T-cell (primary cell): ENCODE results near the gene IL20RA. TPM values are rescaled to one million over a fixed set of nuclear protein-coding genes. Genes with fewer than 3 reads are reported as not detected.
"Not testable (repeated sequence)": the region's sequence is repeated elsewhere in the genome, so short reads cannot be mapped to it uniquely, and the experiment has no call there.

ENCODE experiments used
- ATAC-seq, 4 experiments: fragments of 200-7000 bp in 3 of 4; fragments of 150-1000 bp in 1 of 4; cut with Tn5 transposase; replicated peaks in 1 of 4; 1 replicate in 3 of 4; 2 replicates in 1 of 4; pipeline ENCODE4 v1.10.0; 2021; ENCODE audit warnings: moderate library complexity in 3 of 4, mild to moderate bottlenecking in 2 of 4, moderate number of reproducible peaks in 1 of 4
- CTCF ChIA-PET, 2 donors: fragments of 300-600 bp; sonication (Branson Sonifier 250); formaldehyde crosslinking; loops; one replicate each; lab custom pipeline; 2022; ENCODE audit warnings: antibody characterized with exemption in 2 of 2; lab: Charles Lee
- POLR2A ChIA-PET, 2 donors: fragments of 300-600 bp; sonication (Branson Sonifier 250); formaldehyde crosslinking; loops; one replicate each; lab custom pipeline; 2022; ENCODE audit warnings: antibody characterized with exemption in 2 of 2; lab: Charles Lee
- DNase-seq, 35 experiments: peaks; one replicate each; pipeline versions ENCODE4 v3.0.0 to v3.0.0-alpha.2; 2013 to 2023
- H3K27ac ChIP-seq: one replicate; pipeline ENCODE4 v1.5.1; 2013; ENCODE audit warnings: low read length
- H3K27me3 ChIP-seq, 2 experiments: replicated peaks in 1 of 2; 1 replicate in 1 of 2; 2 replicates in 1 of 2; pipeline versions ENCODE4 v1.6.1 to v1.7.0; 2013; ENCODE audit warnings: low read length in 1 of 2, mixed read lengths in 1 of 2; ENCODE audit not compliant: control insufficient read depth in 2 of 2, insufficient read depth in 2 of 2; ENCODE audit errors: extremely low read depth in 1 of 2
- H3K36me3 ChIP-seq, 2 donors: 1 replicate in 1 of 2; 2 replicates in 1 of 2; pipeline versions ENCODE4 v1.6.1 to v1.7.0; 2013; ENCODE audit warnings: low read length in 1 of 2; ENCODE audit not compliant: control insufficient read depth in 2 of 2, insufficient read depth in 1 of 2; ENCODE audit errors: extremely low read depth in 1 of 2
- H3K4me1 ChIP-seq, 2 experiments: 1 replicate in 1 of 2; 2 replicates in 1 of 2; pipeline versions ENCODE4 v1.6.1 to v1.7.0; 2013; ENCODE audit warnings: low read length in 2 of 2, mixed read lengths in 1 of 2; ENCODE audit not compliant: insufficient read depth in 2 of 2, control insufficient read depth in 1 of 2; ENCODE audit errors: extremely low read depth in 1 of 2
- H3K4me3 ChIP-seq, 2 donors: 1 replicate in 1 of 2; 2 replicates in 1 of 2; pipeline versions ENCODE4 v1.5.1 to v1.7.0; 2013; ENCODE audit warnings: mild to moderate bottlenecking in 2 of 2, low read length in 1 of 2, moderate library complexity in 1 of 2; ENCODE audit not compliant: control insufficient read depth in 1 of 2; ENCODE audit errors: extremely low read depth in 1 of 2
- H3K9me3 ChIP-seq: 2 replicates; pipeline ENCODE4 v1.7.0; 2013
- H3K27ac Mint-ChIP-seq, 2 donors: one replicate each; pipeline ENCODE4 v1.8.0; 2020 to 2021; ENCODE audit warnings: mild to moderate bottlenecking in 2 of 2, mixed read lengths in 2 of 2
- H3K27me3 Mint-ChIP-seq, 2 donors: one replicate each; pipeline ENCODE4 v1.8.0; 2021 to 2022; ENCODE audit warnings: mixed read lengths in 2 of 2
- H3K36me3 Mint-ChIP-seq: one replicate; pipeline ENCODE4 v1.8.0; 2021; ENCODE audit warnings: mixed read lengths
- H3K4me1 Mint-ChIP-seq, 3 donors: one replicate each; pipeline ENCODE4 v1.8.0; 2020 to 2022; ENCODE audit warnings: mixed read lengths in 3 of 3, mild to moderate bottlenecking in 1 of 3
- H3K4me3 Mint-ChIP-seq, 3 donors: one replicate each; pipeline ENCODE4 v1.8.0; 2020 to 2022; ENCODE audit warnings: mild to moderate bottlenecking in 3 of 3, mixed read lengths in 3 of 3, moderate library complexity in 3 of 3
- H3K9me3 Mint-ChIP-seq, 3 donors: one replicate each; pipeline ENCODE4 v1.8.0; 2020 to 2022; ENCODE audit warnings: mixed read lengths in 3 of 3
- WGBS: methylation state at CpG from one replicate; pipeline ENCODE4 v1.1.5; 2013; ENCODE audit warnings: missing lambda C conversion rate; ENCODE audit not compliant: insufficient coverage; 5-methylcytosine and 5-hydroxymethylcytosine counted together
- total RNA-seq, 35 experiments: library from RNA in 6 of 35; stranded (reverse) in 6 of 35; fragments of 120-200 nt in 1 of 35; gene quantifications; one replicate each; pipeline versions ENCODE4 v1.2.1 to v1.2.4 and lab custom pipeline; 2013 to 2026

IL20RA gene
- total RNA-seq, 5 donors from 2014 or later (not counting 1 experiment from before 2014, with no cell fraction given), result 0.07 TPM; not detected in 4

GRCh38 chr6:137075790-137076189, 31.0 kb upstream of the IL20RA start:
- DNase-seq, H3K36me3 ChIP-seq, H3K9me3 ChIP-seq, ATAC-seq, H3K27ac ChIP-seq, H3K4me3 ChIP-seq, H3K27me3 ChIP-seq, H3K4me1 Mint-ChIP-seq, H3K4me3 Mint-ChIP-seq, H3K27ac Mint-ChIP-seq, POLR2A ChIA-PET, H3K36me3 Mint-ChIP-seq, H3K9me3 Mint-ChIP-seq, H3K4me1 ChIP-seq: not testable (repeated sequence)
- CTCF ChIA-PET, result interaction anchor here in 1 of 2 donors (1.3 kb wide), 1 partner anchor 18 kb away, joined by 5 read pairs; no protein-coding TSS in a partner anchor
- peaks cover 24 to 48% of the 10 kb centered on the region in 2 donors for H3K27me3 Mint-ChIP-seq
- WGBS, result no CpG with 5 or more reads among the region's 3 CpGs

- no peaks in the 10 kb centered on the region for H3K36me3 Mint-ChIP-seq
- no peak overlapping the region for H3K4me3 Mint-ChIP-seq
- Histone ChIP-seq H3K4me3 (no peak overlapping the region), H3K36me3 (no peaks in the 10 kb centered on the region), H3K4me1 (peaks cover 0 to 11% of the 10 kb centered on the region in 2 experiments), H3K27ac (no peak overlapping the region), H3K27me3 (peaks cover under 1 to 16% of the 10 kb centered on the region in 2 experiments), H3K9me3 (no peaks in the 10 kb centered on the region)
- peaks cover 0 to 5% (median 5%) of the 10 kb centered on the region in 3 donors for H3K4me1 Mint-ChIP-seq
- H3K27ac Mint-ChIP-seq, result no peak overlapping the region
- DNase-seq (no peak), ATAC-seq (no peak)
- WGBS, result 44% methylated on average over 3 of the region's 5 CpGs
- CTCF ChIA-PET, result interaction anchor here in 1 of 2 donors (0.5 kb wide), 1 partner anchor 462 kb away, joined by 4 read pairs; no protein-coding TSS in a partner anchor
- peaks cover 0 to 7% (median 0%) of the 10 kb centered on the region in 3 donors for H3K9me3 Mint-ChIP-seq
- peaks cover 42 to 54% of the 10 kb centered on the region in 2 donors for H3K27me3 Mint-ChIP-seq
- POLR2A ChIA-PET, result no interaction called here
Observed at GRCh38 chr6:137070303-137070702, 25.5 kb upstream of the IL20RA start.

GRCh38 chr6:137067399-137067798, 22.6 kb upstream of the IL20RA start:
- Mint-ChIP-seq H3K4me1 (peaks cover 0 to 5% (median 5%) of the 10 kb centered on the region in 3 donors), H3K27ac (no peak overlapping the region), H3K27me3 (peaks cover 37 to 48% of the 10 kb centered on the region in 2 donors), H3K36me3 (no peaks in the 10 kb centered on the region), H3K9me3 (peaks cover 0 to 7% (median 0%) of the 10 kb centered on the region in 3 donors), H3K4me3 (no peak overlapping the region)
- H3K4me1 ChIP-seq, result peaks cover 0 to 11% of the 10 kb centered on the region in 2 experiments
- H3K27me3 ChIP-seq, result peaks cover 2 to 18% of the 10 kb centered on the region in 2 experiments
- no peak overlapping the region for H3K4me3 ChIP-seq
- no peaks in the 10 kb centered on the region for H3K9me3 ChIP-seq
- WGBS, result no CpG with 5 or more reads among the region's 2 CpGs
- ATAC-seq (no peak), DNase-seq (no peak)
- no peaks in the 10 kb centered on the region for H3K36me3 ChIP-seq
- no peak overlapping the region for H3K27ac ChIP-seq
- POLR2A ChIA-PET, result no interaction called here
- CTCF ChIA-PET, result no interaction called here

- ChIA-PET POLR2A (no interaction called here), CTCF (no interaction called here)
- WGBS, result 81% methylated on average over 2 of the region's 3 CpGs
- Mint-ChIP-seq H3K36me3 (no peaks in the 10 kb centered on the region), H3K9me3 (no peaks in the 10 kb centered on the region), H3K4me3 (no peak overlapping the region), H3K27me3 (peaks cover 3 to 16% of the 10 kb centered on the region in 2 donors), H3K27ac (no peak overlapping the region), H3K4me1 (no peaks in the 10 kb centered on the region)
- Histone ChIP-seq H3K27me3 (peaks cover 0 to 2% of the 10 kb centered on the region in 2 experiments), H3K4me3 (no peak overlapping the region), H3K9me3 (no peaks in the 10 kb centered on the region), H3K36me3 (no peaks in the 10 kb centered on the region), H3K4me1 (no peaks in the 10 kb centered on the region), H3K27ac (no peak overlapping the region)
- DNase-seq, result no peak
- no peak for ATAC-seq
Observed at GRCh38 chr6:137058037-137058436, 13.3 kb upstream of the IL20RA start.

GRCh38 chr6:137056121-137056880, 11.5 kb upstream of the IL20RA start:
- POLR2A ChIA-PET, result interaction anchor here in 1 of 2 donors (0.5 to 0.6 kb wide), 2 partner anchors 28 to 366 kb away, joined by 3 read pairs; no protein-coding TSS in a partner anchor
- Histone ChIP-seq H3K4me3 (no peak overlapping the region), H3K27me3 (peaks cover 2 to 10% of the 10 kb centered on the region in 2 experiments), H3K27ac (no peak overlapping the region), H3K36me3 (no peaks in the 10 kb centered on the region), H3K9me3 (no peaks in the 10 kb centered on the region), H3K4me1 (no peaks in the 10 kb centered on the region)
- Mint-ChIP-seq H3K4me1 (no peaks in the 10 kb centered on the region), H3K4me3 (no peak overlapping the region), H3K36me3 (no peaks in the 10 kb centered on the region), H3K27me3 (peaks cover 19 to 33% of the 10 kb centered on the region in 2 donors), H3K9me3 (no peaks in the 10 kb centered on the region), H3K27ac (no peak overlapping the region)
- ATAC-seq (no peak), DNase-seq (no peak)
- WGBS, result no CpG with 5 or more reads among the region's 3 CpGs
- CTCF ChIA-PET, result no interaction called here

- peaks cover 12 to 16% of the 10 kb centered on the region in 2 experiments for H3K27me3 ChIP-seq
- no peaks in the 10 kb centered on the region for H3K4me1 Mint-ChIP-seq
- DNase-seq, result no peak
- CTCF ChIA-PET, result no interaction called here
- no peak overlapping the region for H3K4me3 Mint-ChIP-seq
- no peak overlapping the region for H3K27ac Mint-ChIP-seq
- peaks cover 57 to 59% of the 10 kb centered on the region in 2 donors for H3K27me3 Mint-ChIP-seq
- WGBS, result 67% methylated on average over 1 of the region's 3 CpGs
- POLR2A ChIA-PET, result no interaction called here
- H3K36me3 ChIP-seq, result no peaks in the 10 kb centered on the region
- no peak for ATAC-seq
- H3K9me3 ChIP-seq, result no peaks in the 10 kb centered on the region
- H3K9me3 Mint-ChIP-seq, result no peaks in the 10 kb centered on the region
- no peaks in the 10 kb centered on the region for H3K36me3 Mint-ChIP-seq
- H3K27ac ChIP-seq, result no peak overlapping the region
- H3K4me1 ChIP-seq, result no peaks in the 10 kb centered on the region
- H3K4me3 ChIP-seq, result no peak overlapping the region
Observed at GRCh38 chr6:137051790-137052472, 7.2 kb upstream of the IL20RA start.
